Stimulated activated naive CD8-positive, alpha-beta T cell treated with anti-CD3 and anti-CD28 coated beads, Interleukin-15, amount 100 ng/mL, for 72 hours (primary cell): Measurements from ENCODE around the gene RAB29.

Experiments
- ATAC-seq: fragments of 150-1000 bp; cut with Tn5 transposase; 2 replicates; pipeline ENCODE4 v1.10.0; 2021; ENCODE audit warnings: mild to moderate bottlenecking, moderate library complexity
- DNase-seq, 2 donors: peaks; one replicate each; pipeline ENCODE4 v3.0.0; 2021 to 2022
- H3K27ac Mint-ChIP-seq, 2 donors: one replicate each; pipeline ENCODE4 v1.8.0; 2022; ENCODE audit warnings: mild to moderate bottlenecking in 2 of 2, mixed read lengths in 2 of 2, moderate library complexity in 2 of 2
- H3K27me3 Mint-ChIP-seq: one replicate; pipeline ENCODE4 v1.8.0; 2022; ENCODE audit warnings: mixed read lengths
- H3K4me1 Mint-ChIP-seq: one replicate; pipeline ENCODE4 v1.8.0; 2022; ENCODE audit warnings: mild to moderate bottlenecking, mixed read lengths
- H3K4me3 Mint-ChIP-seq, 2 donors: one replicate each; pipeline ENCODE4 v1.8.0; 2022; ENCODE audit warnings: mild to moderate bottlenecking in 2 of 2, mixed read lengths in 2 of 2, moderate library complexity in 1 of 2
- H3K9me3 Mint-ChIP-seq, 2 donors: one replicate each; pipeline ENCODE4 v1.8.0; 2022; ENCODE audit warnings: mixed read lengths in 2 of 2

RAB29 gene

GRCh38 chr1:205782627-205783432 lies 7.5 kb upstream of the RAB29 start:
- H3K9me3 Mint-ChIP-seq, result no peaks in the 10 kb centered on the region
- no peaks in the 10 kb centered on the region for H3K27me3 Mint-ChIP-seq
- DNase-seq (no peak), ATAC-seq (peak; percentile 96)
- H3K4me3 Mint-ChIP-seq, result no peak overlapping the region
- H3K27ac Mint-ChIP-seq, result peak overlapping the region in 1 of 2 donors; percentile 55
- H3K4me1 Mint-ChIP-seq, result peaks cover 8% of the 10 kb centered on the region

GRCh38 chr1:205780335-205780734 lies 5.1 kb upstream of the RAB29 start:
- ATAC-seq (no peak), DNase-seq (no peak)
- no peak overlapping the region for H3K27ac Mint-ChIP-seq
- H3K4me1 Mint-ChIP-seq, result peaks cover 18% of the 10 kb centered on the region
- no peaks in the 10 kb centered on the region for H3K27me3 Mint-ChIP-seq
- H3K9me3 Mint-ChIP-seq, result no peaks in the 10 kb centered on the region
- no peak overlapping the region for H3K4me3 Mint-ChIP-seq

- DNase-seq (no peak), ATAC-seq (no peak)
- no peak overlapping the region for H3K27ac Mint-ChIP-seq
- peaks cover 33% of the 10 kb centered on the region for H3K4me1 Mint-ChIP-seq
- no peak overlapping the region for H3K4me3 Mint-ChIP-seq
- H3K27me3 Mint-ChIP-seq, result no peaks in the 10 kb centered on the region
- no peaks in the 10 kb centered on the region for H3K9me3 Mint-ChIP-seq
These were observed 2.7 kb upstream of the RAB29 start for GRCh38 chr1:205777994-205778393.

- ATAC-seq, result no peak
- Mint-ChIP-seq H3K4me3 (peak overlapping the region; percentile 90 to 94), H3K4me1 (peaks cover 48% of the 10 kb centered on the region), H3K27ac (peak overlapping the region; percentile 96 to 97), H3K27me3 (no peaks in the 10 kb centered on the region), H3K9me3 (no peaks in the 10 kb centered on the region)
- DNase-seq, result no peak
These were observed 405 bp upstream of the RAB29 start for GRCh38 chr1:205775717-205776056.

DNA sequence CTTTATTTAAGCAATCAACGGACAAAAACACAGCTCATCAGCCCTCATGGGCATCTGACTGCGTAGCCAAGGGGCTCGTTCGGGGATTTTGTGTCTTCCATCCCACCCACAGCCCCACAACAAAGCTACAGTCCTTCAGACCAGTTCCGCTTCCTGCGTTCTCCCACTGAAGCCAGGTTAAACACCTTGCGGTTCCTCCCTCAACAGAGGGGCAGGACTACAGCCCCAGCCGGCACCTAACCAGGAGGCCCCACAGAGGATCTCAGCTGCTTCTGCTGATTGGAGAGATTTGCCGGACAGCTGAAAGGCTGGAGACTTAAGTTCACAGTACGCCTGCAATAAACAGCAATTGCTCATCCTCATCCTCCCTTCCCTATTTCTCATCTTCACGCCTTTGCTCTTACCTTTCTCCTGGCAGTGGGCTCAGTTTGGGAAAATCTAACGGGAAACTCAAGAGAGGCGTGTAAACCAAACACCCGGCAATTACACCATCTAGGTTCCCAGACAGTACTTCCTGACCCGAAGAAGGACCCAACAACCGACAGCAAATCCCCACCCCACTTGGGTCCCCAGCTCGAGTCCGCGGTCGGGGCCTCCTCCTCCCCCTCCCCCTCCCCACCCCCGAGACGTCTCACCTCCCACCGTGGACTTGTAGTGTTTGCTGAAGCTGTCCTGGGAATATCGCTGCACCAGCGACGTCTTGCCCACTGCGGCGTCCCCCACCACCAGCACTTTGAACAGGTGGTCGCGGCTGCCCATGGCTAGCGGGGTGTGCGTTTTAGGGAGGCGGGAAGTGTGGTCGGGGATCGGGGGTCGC lies 876 bp downstream of the RAB29 start:
- ATAC-seq, result peak; percentile 64
- H3K27ac Mint-ChIP-seq, result peak overlapping the region; percentile 96 to 97
- H3K4me1 Mint-ChIP-seq, result peaks cover 48% of the 10 kb centered on the region
- no peaks in the 10 kb centered on the region for H3K9me3 Mint-ChIP-seq
- no peaks in the 10 kb centered on the region for H3K27me3 Mint-ChIP-seq
- H3K4me3 Mint-ChIP-seq, result peak overlapping the region; percentile 90 to 94
- peak; percentile 46 to 84 for DNase-seq

- peak; percentile 21 to 52 for DNase-seq
- H3K4me3 Mint-ChIP-seq, result peak overlapping the region; percentile 90 to 94
- H3K27ac Mint-ChIP-seq, result peak overlapping the region in 1 of 2 donors; percentile 40
- H3K4me1 Mint-ChIP-seq, result peaks cover 50% of the 10 kb centered on the region
- no peaks in the 10 kb centered on the region for H3K9me3 Mint-ChIP-seq
- ATAC-seq, result peak; percentile 70
- H3K27me3 Mint-ChIP-seq, result no peaks in the 10 kb centered on the region
These were observed 2.7 kb downstream of the RAB29 start for GRCh38 chr1:205772607-205773032.

DNA sequence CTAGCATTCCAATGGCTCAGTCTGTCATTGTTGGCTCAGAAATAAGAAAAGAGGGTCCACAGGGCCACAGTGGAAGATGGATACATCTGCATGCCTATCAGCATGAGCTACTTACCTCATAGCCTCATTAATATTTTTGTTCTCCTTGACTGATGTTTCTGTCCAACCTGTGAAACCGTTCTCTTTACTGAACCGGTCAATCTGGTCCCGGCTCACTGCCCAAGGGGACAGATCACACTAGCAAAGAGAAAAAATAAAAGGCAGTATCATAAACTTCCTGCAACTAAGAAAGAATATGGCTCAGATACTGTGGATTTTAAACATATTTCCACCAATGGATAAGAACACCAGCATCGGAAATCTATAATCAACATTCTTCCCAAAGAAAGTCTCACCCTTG lies 4.7 kb downstream of the RAB29 start:
- Mint-ChIP-seq H3K4me1 (peaks cover 60% of the 10 kb centered on the region), H3K9me3 (no peaks in the 10 kb centered on the region), H3K27ac (peak overlapping the region in 1 of 2 donors; percentile 37), H3K27me3 (no peaks in the 10 kb centered on the region), H3K4me3 (peak overlapping the region in 1 of 2 donors; percentile 38)
- DNase-seq (no peak), ATAC-seq (no peak)

DNA sequence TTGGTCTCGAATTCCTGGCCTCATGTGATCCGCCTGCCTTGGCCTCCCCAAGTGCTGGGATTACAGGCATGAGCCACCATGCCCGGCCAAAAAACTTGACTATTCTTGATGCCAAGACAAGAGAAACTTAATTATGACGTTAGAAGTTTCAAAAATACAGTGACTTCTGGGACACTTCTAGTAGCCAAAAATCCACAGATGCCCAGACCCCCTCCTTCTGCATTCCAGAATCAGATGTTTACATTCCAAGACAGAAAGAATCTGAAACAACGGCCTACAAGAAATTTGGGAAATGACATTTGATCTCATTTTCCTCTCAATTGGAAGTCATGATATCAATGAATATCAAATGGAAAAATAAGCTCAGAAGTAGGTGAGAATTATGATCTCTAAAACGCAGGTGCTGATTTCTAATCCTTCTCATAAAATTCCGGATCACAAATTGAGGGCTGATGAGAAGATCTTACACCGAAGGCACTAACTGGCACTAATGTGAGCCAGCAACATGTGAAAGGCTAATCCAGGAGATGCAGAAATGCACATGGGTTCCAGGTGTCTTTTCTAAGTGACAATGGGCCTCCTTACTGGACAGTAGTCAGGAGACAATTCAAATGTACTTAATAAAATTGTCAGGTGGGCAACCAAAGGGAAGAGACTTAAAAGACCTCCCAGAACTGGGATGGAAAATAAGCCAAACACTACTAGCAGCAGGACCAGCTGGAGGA lies 5.5 kb downstream of the RAB29 start:
- H3K27me3 Mint-ChIP-seq, result no peaks in the 10 kb centered on the region
- DNase-seq, result no peak
- no peaks in the 10 kb centered on the region for H3K9me3 Mint-ChIP-seq

DNA sequence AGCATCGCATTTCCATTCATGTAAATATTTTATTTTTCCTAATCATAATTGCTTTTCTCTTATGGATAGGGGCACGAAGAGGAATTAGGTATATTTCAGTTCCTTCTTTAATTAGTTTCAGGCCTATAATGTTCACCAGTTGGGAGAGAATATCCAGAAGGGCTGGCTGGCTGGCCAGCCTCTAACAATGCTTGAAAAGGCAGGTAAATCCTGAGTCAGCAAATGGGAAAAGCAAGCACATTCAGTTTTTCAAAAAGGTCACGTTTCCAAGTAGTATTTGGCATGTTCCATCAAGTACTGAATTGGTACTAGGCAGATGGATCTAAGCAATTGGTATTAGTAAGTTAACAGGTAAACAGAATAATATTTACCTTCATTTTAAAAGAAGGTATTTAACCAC lies 8.0 kb downstream of the RAB29 start:
- DNase-seq (no peak), ATAC-seq (no peak)
- Mint-ChIP-seq H3K4me1 (peaks cover 49% of the 10 kb centered on the region), H3K27ac (no peak overlapping the region), H3K4me3 (no peak overlapping the region), H3K9me3 (no peaks in the 10 kb centered on the region), H3K27me3 (no peaks in the 10 kb centered on the region)

More for the DNA sequence above, 5.5 kb downstream of the RAB29 start:
- Mint-ChIP-seq H3K4me3 (no peak overlapping the region), H3K27ac (peak overlapping the region in 1 of 2 donors; percentile 33), H3K4me1 (peaks cover 61% of the 10 kb centered on the region)
- no peak for ATAC-seq

GRCh38 chr1:205766570-205766969 lies 8.7 kb downstream of the RAB29 start:
- peak overlapping the region in 1 of 2 donors; percentile 56 for H3K4me3 Mint-ChIP-seq
- no peak for ATAC-seq

DNA sequence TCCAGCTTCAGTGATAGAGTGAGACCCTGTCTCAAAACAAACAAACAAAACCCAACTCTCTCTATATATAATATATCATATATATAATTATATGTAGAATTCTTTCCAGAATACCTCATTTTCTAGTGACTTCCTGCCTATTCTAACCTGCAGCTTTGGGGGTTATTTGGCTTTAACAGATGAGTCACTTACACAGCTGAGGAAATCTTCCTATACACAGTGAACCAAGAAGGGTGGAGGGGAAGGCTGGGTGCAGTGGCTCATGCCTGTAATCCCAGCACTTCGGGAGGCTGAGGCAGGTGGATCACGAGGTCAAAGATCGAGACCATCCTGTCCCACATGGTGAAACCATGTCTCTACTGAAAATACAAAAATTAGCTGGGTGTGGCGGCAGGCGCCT lies 9.2 kb downstream of the RAB29 start:
- ATAC-seq (peak; percentile 77), DNase-seq (no peak)
- no peaks in the 10 kb centered on the region for H3K27me3 Mint-ChIP-seq
- H3K4me1 Mint-ChIP-seq, result peaks cover 37% of the 10 kb centered on the region
- peak overlapping the region; percentile 7 to 56 for H3K4me3 Mint-ChIP-seq
- H3K9me3 Mint-ChIP-seq, result no peaks in the 10 kb centered on the region
- H3K27ac Mint-ChIP-seq, result peak overlapping the region in 1 of 2 donors; percentile 86

More at GRCh38 chr1:205766570-205766969, 8.7 kb downstream of the RAB29 start:
- H3K9me3 Mint-ChIP-seq, result no peaks in the 10 kb centered on the region
- peaks cover 42% of the 10 kb centered on the region for H3K4me1 Mint-ChIP-seq
- DNase-seq, result no peak
- no peaks in the 10 kb centered on the region for H3K27me3 Mint-ChIP-seq
- peak overlapping the region in 1 of 2 donors; percentile 86 for H3K27ac Mint-ChIP-seq

DNA sequence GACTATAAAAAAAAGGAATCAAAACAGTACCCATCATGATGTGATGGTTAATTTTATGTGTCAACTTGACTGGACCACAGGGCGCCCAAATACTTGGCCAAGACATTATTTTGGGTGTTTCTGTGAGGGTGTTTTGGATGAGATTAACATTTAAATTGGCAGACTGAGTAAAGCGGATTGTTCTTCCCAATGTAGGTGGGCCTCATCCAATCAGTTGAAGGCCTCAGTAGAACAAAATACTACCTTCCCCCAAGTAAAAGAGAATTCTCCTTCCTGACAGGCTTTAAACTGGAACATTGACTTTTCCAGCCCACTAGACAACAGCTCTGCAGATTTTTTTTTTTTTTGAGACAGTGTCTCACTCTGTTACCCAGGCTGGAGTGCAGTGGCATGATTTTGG lies 10.7 kb downstream of the RAB29 start:
- H3K27me3 Mint-ChIP-seq, result no peaks in the 10 kb centered on the region
- H3K9me3 Mint-ChIP-seq, result no peaks in the 10 kb centered on the region
- peak overlapping the region in 1 of 2 donors; percentile 60 for H3K4me3 Mint-ChIP-seq
- peaks cover 37% of the 10 kb centered on the region for H3K4me1 Mint-ChIP-seq
- DNase-seq (no peak), ATAC-seq (no peak)
- H3K27ac Mint-ChIP-seq, result peak overlapping the region in 1 of 2 donors; percentile 43

DNA sequence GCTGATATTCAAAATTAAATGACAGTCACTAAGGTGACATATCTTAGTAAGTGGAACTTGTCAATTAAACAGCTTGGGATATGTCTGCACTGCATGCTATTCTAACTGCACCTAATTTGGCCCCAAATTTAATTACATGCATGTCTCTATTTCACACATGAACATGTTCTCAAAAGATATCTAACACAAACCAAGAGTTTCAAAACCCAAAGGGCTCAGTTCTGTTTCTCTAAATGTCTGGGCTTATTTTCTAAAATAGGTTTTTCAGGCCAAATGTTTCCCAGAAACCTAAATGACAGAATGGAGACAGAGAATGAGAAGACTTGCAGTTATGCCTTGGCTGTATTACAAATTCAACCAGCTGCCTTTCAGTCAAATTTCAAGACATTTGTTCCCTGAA lies 11.3 kb downstream of the RAB29 start:
- H3K4me3 Mint-ChIP-seq, result peak overlapping the region in 1 of 2 donors; percentile 19
- no peaks in the 10 kb centered on the region for H3K9me3 Mint-ChIP-seq
- peaks cover 37% of the 10 kb centered on the region for H3K4me1 Mint-ChIP-seq
- DNase-seq, result no peak
- no peaks in the 10 kb centered on the region for H3K27me3 Mint-ChIP-seq
- ATAC-seq, result peak; percentile 70
- H3K27ac Mint-ChIP-seq, result no peak overlapping the region

GRCh38 chr1:205760606-205761005 lies 14.7 kb downstream of the RAB29 start:
- no peak for DNase-seq
- H3K27me3 Mint-ChIP-seq, result no peaks in the 10 kb centered on the region
- peak overlapping the region in 1 of 2 donors; percentile 56 for H3K27ac Mint-ChIP-seq
- H3K4me1 Mint-ChIP-seq, result peaks cover 17% of the 10 kb centered on the region
- peaks cover 0 to 5% of the 10 kb centered on the region in 2 donors for H3K9me3 Mint-ChIP-seq
- H3K4me3 Mint-ChIP-seq, result no peak overlapping the region
- no peak for ATAC-seq

- DNase-seq, result no peak
- no peaks in the 10 kb centered on the region for H3K4me1 Mint-ChIP-seq
- no peak overlapping the region for H3K27ac Mint-ChIP-seq
- peaks cover 0 to 5% of the 10 kb centered on the region in 2 donors for H3K9me3 Mint-ChIP-seq
- ATAC-seq, result no peak
- no peaks in the 10 kb centered on the region for H3K27me3 Mint-ChIP-seq
- H3K4me3 Mint-ChIP-seq, result no peak overlapping the region
These were observed 18.7 kb downstream of the RAB29 start for GRCh38 chr1:205756552-205756951.
